Stimulated activated CD8-positive, alpha-beta memory T cell treated with anti-CD3 and anti-CD28 coated beads, Interleukin-15, amount 100 ng/mL, for 48 hours (primary cell): ENCODE results near the gene KISS1.
A peak's percentile ranks its signal among the peaks of the same experiment; 100 is the strongest.

Experiments used
- DNase-seq, 2 donors: peaks; one replicate each; pipeline ENCODE4 v3.0.0-alpha.2; 2020; ENCODE audit warnings: low read depth in 2 of 2

KISS1 gene

DNA sequence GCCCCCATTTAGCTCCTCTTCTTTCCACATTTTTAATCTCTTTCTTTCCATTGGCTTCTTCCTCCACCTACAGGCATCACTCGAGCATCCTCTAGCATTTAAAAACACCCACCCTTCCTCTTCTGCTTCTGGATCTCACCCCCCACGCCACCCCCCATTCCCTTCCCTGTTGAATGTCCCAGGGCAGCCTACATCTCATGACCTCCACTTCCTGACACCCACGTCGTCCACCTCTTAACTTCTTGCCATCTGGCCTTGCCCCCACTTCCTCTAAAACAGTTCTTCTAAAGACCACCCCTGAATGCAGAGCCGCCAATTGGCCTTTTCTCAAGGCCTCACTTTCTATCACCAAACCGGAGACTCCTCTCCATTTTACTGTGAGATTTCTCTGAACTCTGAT is 38.3 kb downstream of the KISS1 start:
- no peak for DNase-seq

DNA sequence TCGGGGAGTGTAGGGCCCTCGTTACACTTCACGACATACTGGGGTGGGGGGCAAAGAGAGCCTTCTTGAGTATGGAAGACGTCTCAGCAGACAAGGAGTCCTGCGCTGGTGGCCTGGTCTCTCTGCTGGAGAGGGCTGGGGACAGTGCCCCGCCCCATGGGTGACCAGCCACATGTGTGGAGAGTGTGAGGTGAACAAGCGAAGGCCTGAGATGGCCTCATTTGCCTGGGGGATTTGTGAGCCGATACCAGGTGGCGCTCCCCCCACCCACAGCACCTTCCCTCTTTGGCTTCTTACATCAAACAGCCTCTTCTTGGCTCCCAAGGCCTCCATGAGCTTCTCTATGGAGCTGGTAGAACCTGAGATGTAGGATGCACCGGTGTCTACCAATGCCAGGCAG is 40.4 kb downstream of the KISS1 start:
- no peak for DNase-seq

DNA sequence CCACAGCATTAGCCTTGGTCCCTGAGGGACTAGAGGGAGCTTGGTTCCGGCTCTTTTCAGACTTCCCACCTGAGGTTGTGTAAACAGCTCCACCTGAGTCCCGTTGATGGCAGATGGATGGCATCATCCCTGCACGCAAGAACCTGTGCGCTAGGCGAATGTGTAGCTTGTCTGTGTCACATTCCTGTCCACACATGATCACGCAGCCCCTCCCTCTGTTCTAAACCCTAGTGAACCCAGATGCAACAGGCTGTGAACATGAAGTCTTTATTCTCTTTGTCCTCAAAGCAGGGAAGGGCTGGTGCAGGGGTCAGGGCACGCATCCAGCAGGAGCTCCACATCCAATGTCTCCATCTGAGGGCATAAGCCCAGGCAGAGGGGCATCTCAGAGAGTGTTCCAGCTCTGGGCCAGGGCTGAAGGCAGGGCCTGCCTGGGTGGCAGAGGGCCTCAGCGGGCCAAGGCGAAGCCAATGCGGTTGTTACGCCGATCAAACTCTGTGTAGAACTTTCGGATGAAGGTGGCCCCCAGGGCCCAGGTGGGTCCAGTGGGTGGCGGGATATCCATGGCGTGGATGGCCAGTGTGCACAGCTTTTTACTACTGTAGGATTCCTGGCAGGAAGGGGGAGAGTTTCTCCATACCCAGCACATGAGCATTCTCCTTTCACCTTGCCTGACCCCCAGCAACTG is 41.6 kb downstream of the KISS1 start:
- no peak for DNase-seq

DNA sequence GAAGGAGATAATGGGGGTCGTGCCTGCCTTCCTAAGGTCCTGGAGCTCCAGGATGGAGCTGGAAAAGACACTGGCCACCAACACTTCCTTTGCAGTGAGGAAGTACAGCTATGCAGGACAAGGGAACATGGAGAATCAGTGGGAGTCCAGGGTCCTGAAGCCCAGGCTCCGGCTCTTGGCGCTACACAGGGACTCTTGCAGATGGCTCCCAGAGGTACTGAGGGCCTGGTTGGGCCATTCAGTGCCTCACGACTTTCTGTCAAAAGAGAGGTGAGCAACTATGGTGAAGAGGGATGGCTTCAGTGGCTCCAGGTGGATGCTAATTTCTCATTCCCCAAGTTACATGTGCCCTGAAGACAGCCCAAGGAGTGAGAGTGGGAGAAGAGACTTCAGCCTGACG is 42.6 kb downstream of the KISS1 start:
- DNase-seq = no peak

DNA sequence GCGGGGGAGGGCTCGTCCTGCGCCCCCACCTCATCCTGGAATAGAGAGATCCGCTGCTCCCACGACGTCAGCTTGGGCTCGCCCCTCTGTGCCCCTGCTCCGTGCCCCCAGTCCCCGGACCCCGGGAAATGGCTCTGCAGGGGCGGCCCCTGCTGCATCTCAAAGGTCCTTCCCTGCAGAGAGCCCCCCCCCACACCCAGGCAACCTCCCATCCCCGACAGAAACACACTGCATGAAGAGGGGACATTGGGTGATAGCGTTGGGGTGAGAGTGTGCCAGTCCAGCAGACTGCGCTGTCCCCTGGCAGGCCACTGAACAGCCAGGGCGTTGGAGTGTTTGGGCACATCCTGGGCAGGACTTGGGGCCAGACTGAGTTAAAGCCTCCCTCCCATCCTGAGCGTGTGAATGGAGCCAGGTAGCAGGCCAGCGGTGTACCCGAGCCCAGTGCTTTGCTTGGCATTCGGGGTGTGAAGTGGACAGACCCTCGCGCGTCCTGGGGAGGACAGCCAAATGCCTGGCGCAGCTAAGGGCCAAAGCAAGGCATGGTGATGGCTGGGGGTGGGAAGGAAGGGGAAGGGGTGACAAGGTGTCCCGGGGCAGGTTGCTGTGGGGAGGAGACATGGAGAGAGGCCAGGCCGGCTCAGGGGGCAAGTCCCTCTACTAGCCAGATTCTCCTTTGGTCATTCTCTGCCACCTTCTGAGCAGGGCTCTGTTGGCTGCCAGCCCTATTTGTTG is 43.8 kb downstream of the KISS1 start:
- DNase-seq = no peak

DNA sequence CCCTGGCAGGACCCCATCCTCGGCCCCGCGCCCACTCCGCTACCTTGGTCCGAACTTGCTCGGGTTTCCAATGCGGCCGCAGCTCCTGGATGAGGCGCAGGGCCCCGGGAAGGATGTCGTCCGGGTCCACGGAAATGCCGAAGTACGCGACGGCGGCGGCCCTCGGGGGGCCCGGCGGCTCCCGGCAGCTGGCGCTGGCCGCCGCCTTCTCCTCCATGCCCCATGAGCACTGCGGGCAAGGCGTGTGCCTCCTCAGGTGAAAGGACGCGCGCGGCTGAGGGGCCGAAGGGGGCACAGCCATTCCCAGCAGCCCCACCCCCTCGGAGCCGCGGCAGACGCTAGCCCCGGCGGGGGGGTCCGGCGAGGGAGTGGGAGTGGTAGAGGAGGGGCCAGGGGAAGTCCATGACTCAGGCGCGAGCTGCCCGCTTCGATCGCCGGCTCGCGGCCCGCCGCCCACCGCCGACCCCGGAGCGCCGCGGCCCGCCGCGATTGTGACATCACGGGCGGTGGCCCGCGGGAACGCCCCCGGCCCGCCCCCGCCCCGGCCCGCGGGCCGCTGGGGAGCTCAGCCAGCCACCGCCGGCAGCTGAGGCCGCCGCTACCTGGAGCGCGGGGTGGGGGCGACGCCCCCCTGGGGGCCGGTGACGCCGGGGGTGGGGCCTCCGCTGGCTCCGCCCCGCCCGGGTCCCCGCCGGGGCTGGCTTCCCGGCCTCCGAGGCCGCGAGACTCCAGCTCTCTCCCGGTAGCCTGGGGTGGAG is 44.6 kb downstream of the KISS1 start, which contains the start of gene ETNK2:
ETNK2 (minus strand) TSS at position 493 of the 758 bp plus-strand sequence; CDS start at position 301, 192 bp downstream.
- DNase-seq = peak; percentile 27 to 37

DNA sequence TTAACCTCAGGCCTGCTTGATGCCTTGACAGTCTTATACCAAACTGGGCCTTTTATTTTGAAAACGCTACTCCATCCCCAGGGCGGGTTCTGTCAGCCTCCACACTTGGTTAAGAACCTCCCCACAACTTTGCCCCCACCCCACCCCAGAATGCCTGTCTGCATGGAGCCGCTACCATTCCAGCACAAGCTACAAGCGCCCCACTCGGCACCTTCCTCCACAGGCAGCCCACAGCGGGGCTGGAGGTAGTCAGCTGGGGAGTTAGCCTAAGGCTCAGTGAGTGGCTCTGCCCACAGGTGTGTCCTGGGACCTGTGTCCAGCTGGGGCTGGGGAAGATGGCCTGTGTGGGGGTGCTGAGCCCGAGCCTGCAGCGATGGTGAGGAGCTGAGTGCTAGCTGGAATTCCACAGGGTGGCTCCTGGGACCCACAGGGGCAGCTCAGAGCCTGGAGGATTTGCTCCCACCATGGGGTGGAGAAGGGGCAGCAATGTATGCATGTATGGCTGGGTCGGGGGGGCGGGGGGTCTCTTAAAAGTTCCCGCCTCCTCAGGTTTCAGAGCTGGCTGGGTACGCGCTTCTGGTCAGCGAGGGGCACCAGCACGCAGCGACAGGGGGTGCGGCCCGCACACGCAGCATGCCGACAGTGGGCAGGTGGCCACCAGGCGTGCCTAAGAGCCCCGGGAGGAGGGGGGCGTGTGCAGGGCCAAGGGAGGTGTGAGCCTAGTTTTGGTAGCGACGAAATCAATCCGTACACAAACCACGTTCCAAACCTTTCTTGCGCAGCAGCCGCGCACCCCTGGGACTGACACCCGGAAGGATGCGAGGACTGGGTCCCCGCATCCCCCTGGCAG is 45.4 kb downstream of the KISS1 start:
- no peak for DNase-seq

DNA sequence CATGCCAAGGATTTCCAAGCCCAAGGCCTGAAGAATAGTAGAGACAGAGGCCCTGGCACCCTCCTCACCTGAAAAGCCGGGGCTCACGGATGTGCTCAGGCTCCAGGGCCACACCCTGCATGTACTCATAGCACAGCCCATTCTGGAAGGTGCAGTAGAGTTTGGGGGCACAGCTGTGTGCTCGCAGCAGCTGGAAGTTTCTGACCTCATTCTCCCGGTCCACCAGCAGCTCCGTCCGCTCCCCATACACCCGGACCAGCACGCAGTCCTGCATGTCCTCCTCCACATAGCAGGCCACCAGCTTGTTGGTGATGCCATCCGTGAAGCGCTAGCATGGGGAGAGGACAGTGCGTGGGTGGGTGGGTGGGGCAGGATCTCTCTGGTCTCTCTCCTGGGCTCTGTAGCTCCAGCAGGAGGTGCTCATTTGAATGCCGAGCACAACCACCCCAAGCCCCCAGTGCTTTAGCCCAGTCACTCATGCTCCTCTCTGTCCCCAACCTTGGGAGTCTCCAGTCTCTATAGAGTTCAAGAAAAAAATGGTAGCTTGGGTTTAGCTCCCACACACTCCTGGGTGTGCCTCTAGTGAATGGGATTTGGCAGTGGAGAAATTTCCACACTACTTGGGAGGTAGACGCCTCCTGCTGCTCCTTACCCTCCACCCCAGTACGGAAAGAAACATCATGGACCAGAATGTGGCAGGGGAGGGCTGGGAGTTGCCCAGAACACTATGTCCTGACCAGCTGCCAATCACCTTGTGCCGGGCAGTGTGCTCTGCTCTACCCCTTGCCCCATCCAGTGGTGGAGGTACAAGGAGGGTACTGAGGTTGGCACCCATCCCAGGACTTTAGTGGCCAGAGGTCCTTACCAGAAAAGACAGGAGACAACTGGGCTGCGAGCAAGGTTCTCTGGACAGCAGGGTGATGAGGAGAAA is 46.4 kb downstream of the KISS1 start:
- DNase-seq = no peak

DNA sequence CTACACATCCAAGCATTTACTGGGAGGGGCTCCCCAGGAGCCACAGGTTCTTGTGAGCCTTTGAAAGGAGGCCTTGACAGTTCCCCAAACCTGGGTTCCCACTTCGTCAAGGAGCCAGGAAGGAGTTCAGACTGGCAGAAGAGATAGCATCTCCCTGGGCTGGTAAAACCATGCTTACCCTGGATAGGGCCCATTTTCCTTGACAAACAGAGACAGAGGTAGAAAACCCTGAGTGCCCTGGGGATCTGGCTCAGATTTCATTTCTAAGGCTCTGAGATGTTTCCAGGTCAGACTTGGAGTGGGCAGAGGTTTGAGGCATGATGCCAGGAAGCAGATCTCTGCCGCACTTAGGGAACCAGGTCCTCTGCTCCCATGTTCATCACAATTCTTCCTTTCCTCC is 47.2 kb downstream of the KISS1 start:
- no peak for DNase-seq

DNA sequence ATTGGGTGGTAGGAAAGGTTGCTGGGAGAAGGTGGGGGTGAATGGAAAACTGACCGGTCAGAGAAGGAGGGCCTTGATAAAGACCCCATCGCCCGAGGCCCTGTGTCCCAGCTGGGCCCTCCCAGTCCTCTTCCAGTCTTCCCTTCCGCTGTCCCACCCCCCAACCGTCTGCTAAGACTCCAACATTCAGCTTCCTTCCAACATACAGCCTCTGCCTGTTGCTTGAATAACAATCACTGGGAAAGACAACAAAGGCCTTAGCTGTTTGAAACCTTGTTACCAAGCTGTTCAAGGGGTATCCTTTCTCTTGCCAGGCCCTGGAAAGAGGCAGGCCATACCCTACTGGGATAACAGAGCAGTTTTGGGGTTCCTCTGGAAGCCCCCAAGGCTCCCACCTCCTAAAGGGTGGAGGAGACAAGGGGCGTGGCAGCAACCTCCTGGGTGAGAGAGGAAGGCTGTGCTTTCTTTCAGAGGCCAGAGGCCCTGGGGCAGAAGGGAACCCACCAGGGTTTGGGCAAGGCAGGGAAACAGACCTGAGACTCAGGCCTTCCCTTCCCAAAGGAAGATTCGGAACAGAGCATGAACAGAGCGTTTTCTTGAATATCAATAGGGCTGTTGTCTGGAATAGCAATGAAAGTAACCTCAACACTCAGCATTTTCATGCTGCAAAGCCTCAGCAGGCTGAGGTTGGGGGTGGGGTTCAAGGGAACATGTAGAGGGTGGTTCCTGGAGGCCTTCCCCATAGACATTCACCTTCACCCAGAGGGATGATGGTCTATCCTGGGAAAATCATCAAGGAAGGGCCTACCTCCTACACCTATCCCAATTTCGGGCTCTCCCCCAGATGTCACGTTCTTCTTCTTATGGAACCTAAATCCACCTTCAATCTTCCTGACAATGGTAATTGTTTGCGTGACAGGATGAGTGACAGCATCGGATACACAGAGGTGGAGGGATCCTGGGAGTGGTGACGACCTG is 48.6 kb downstream of the KISS1 start:
- no peak for DNase-seq

DNA sequence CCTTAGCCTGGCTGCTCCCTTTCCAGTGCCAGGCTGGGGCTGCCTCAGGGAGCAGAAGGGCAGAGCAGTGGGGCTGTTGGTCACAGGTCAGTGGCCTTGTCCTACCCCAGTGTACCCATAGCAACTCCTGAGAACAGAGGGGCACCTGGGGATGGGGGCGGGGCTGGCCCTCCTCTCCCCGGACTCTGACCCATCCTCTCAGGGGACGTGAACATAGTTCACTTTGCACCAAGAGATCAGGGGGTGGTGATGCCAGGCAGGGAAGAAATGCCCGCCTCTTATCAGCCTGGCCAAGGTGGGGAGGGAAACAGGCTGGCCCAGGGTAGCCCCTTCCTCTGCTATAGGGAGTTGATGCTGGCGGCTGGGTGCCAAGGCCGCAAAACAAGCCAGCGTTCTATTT is 49.3 kb downstream of the KISS1 start:
- no peak for DNase-seq

DNA sequence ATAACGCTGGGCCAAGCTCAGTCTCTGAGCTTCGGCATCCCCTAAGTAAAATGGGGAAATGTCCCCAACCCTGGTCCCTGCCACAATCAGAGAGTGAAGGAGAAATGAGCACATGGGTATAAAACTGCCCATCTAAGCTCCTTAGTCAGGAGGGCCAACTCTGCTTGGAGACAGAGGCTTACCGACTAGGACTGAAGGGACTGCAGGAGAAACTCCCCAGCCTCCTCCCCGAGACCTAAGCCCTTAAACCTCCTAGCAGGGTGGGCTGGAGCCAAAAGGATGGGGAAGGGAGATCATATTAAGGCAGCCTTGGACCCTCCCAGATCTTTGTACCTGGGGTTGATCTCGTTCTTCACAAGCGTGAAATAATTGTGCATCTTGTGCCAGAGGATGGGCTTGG is 50.0 kb downstream of the KISS1 start:
- no peak for DNase-seq

DNA sequence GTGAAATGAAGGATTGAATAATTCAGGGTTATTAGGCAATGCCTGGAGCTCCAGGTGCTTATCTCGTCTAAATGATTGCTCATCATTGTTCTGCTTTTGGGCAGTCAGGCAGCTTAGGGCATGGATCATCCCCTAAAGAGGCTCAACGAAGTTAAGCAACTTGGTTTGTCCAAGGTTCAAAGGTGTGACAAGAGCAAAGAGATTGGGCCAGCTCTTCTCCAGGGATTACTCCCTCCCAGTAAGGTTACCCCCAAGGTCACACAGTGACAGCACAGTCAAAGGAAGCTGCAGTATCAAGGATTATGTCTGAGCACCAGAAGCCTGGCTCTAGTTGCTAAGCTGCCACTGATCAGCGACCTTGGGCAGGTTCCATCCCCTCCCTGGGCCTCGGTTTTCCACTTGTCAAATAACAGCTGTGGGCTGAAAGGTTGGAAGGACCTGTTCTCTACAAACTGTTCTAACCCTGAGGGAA is 51.2 kb downstream of the KISS1 start:
- no peak for DNase-seq

DNA sequence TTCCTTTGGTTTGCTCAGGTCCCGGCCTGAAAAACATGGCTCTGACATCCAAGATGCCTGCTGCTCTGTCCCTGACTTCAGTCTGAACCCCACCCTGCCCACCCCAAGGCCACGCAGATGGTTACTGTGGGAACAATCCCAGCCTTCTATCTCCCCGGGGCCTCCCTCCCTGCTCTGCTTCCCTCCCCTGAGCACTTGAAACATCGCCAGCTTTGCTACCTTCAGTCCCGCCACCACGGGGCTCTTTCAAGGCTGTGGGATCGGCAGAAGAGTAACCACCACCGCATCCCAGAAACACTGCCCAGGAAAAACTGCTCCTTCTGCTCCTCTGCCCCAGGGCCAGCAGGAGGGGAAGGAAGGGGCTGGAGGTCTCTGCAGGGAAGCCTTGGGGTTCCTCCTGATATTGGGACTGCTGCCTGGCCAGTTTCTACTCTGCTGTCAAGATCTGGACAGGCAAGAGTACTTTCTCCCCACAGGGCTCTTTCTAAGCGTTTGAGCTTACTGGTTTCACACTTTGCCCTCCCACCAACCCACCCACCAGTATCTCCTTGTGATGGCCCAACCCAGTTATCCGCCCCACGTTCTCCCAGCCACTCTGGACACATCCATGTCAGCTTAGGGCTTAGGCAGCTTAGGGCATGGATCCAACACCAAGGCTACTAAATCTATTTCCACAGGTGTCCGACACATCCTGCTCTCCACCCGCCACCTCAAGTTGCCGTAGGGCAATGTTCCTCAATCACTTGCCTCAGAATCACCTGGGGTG is 52.8 kb downstream of the KISS1 start:
- DNase-seq = no peak

DNA sequence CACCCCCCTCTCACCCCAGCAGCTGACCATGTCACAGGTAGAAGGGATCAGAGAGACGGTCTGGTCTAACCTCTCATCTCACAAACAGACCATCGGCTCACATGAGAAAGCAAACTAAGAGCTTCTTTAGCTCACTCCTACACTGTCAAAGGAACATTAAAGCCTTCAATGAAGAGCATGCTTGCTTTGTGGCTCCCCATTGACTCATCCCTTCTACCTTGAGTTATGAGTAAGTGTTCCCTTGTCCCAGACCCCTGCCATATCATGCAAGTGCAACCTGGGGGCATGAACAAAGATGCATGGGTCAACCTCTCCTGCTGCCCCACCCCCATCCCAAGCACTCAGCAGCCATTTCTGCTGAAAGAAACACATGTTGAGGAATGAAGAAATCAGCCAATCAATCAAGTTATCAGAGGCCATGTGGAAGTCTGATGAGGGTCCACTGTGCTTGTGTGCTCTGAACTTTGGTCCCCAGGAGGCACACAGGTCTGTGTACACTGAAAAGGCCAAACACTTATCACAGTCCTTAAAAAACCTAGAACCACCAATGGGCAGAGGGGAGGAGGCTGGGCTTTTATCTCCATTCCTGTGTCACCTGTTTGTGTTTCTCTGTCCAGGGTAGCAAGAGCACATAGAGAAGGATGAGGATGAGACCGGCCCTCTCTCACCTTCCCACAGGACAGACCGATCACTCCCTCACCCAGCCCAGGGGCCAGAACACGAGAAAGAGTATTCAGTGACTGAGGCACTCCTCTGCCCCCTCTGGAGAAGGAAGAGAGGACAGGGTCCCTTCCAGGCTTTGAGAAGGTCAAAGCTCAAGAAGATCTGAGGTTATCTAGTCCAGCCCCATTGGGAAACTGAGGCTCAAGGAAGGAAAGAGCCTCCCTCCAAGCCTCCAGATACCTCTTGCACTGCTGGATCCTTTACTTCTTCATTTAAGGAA is 54.0 kb downstream of the KISS1 start:
- no peak for DNase-seq

DNA sequence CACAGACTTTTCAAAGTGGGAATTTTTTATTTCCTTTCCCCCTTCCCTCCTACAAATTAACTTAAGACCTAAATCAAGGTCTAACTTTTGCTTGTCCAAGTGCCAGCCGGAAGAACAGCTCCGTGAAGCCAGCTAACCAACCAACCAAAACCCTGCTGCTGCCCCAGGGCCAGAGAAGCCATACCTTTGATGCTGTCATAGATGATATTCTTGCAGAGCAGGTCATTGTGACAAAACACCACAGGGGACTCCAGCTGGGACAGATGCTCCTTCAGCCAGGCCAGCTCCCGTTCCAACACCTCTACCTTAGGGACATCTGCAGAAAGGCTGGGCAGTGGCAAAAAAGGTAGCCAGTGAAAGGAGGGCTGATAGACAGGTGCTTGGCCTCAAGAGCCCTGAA is 55.2 kb downstream of the KISS1 start:
- no peak for DNase-seq
